HepG2 (cell line): Measurements from ENCODE around the gene CARMIL1. TPM values are rescaled to one million over a fixed set of nuclear protein-coding genes. Genes with fewer than 3 reads are reported as not detected.

ENCODE experiments used
- ATAC-seq: fragments of 200-7000 bp; cut with Tn5 transposase; 3 replicates; pipeline ENCODE4 v1.9.1; 2020; ENCODE audit warnings: mild to moderate bottlenecking, moderate library complexity
- BruUV-seq: library from RNA; stranded (reverse); fragments of 400-500 nt; replicated peaks from 2 replicates; lab custom pipeline; 2021; lab: Mats Ljungman, UMichigan
- CTCF ChIA-PET: fragments of 300-600 bp; formaldehyde crosslinking; extraction: SDS; loops from one replicate; lab custom pipeline; 2021; ENCODE audit warnings: low total read pairs, inconsistent platforms, low intra/inter-chr PET ratio; lab: Yijun Ruan, JAX
- POLR2A ChIA-PET: fragments of 350-600 bp; sonication (Branson Sonifier 250); formaldehyde crosslinking; loops from one replicate; lab custom pipeline; 2020; ENCODE audit warnings: antibody characterized with exemption, inconsistent platforms; lab: Yijun Ruan, JAX
- DNase-seq: peaks from one replicate; pipeline ENCODE4 v3.0.0-alpha.2; 2015; ENCODE audit warnings: low spot score
- FAIRE-seq: peaks from 3 replicates; lab custom pipeline; 2011; peaks lifted over from hg19 to GRCh38; lab: Jason Lieb, UNC
- H2AFZ ChIP-seq: one replicate; pipeline ENCODE4 v1.6.1; 2011; ENCODE audit warnings: low read length, inconsistent platforms
- H3K27ac ChIP-seq: fragments of 300-600 bp; 3 replicates; pipeline ENCODE4 v1.8.0; 2011; ENCODE audit warnings: mixed run types, mild to moderate bottlenecking, mixed read lengths, low read length, inconsistent platforms; ENCODE audit not compliant: insufficient read depth; ENCODE audit errors: extremely low read length
- H3K27me3 ChIP-seq, 2 experiments: fragments of 200-600 bp in 1 of 2; 2 replicates in 1 of 2; 3 replicates in 1 of 2; pipeline versions ENCODE4 v1.6.0 to v1.8.0; 2011; ENCODE audit warnings: low read length in 2 of 2, mild to moderate bottlenecking in 2 of 2, moderate library complexity in 2 of 2, inconsistent platforms in 1 of 2; ENCODE audit not compliant: insufficient read depth in 2 of 2, control insufficient read depth in 1 of 2
- H3K36me3 ChIP-seq, 2 experiments: fragments of 200-600 bp in 1 of 2; replicated peaks in 1 of 2; 2 replicates in 1 of 2; 3 replicates in 1 of 2; pipeline versions ENCODE4 v1.5.1 to v1.8.0; 2011; ENCODE audit warnings: low read length in 2 of 2, inconsistent platforms in 1 of 2; ENCODE audit not compliant: insufficient read depth in 2 of 2, control insufficient read depth in 1 of 2
- H3K4me1 ChIP-seq: 2 replicates; pipeline ENCODE4 v1.5.1; 2012; ENCODE audit warnings: low read length, inconsistent platforms; ENCODE audit not compliant: insufficient read depth
- H3K4me2 ChIP-seq: 2 replicates; pipeline ENCODE4 v1.6.0; 2011; ENCODE audit warnings: low read depth, low read length, inconsistent platforms
- H3K4me3 ChIP-seq, 3 experiments: fragments of 200-600 bp in 1 of 3; sonication (generic), shearing (Covaris generic) in 1 of 3; replicated peaks in 1 of 3; 2 replicates each; pipeline ENCODE4 v1.5.1; 2011 to 2016; ENCODE audit warnings: low read length in 3 of 3, inconsistent platforms in 2 of 3, low read depth in 2 of 3, mild to moderate bottlenecking in 2 of 3, control low read depth in 1 of 3, mixed read lengths in 1 of 3; ENCODE audit not compliant: insufficient read depth in 1 of 3
- H3K79me2 ChIP-seq: one replicate; pipeline ENCODE4 v1.6.1; 2011; ENCODE audit warnings: low read length, inconsistent platforms; ENCODE audit not compliant: insufficient read depth
- H3K9ac ChIP-seq: 2 replicates; pipeline ENCODE4 v1.6.0; 2011; ENCODE audit warnings: mild to moderate bottlenecking, low read depth, low read length, inconsistent platforms; ENCODE audit not compliant: insufficient read depth
- H3K9me3 ChIP-seq: 2 replicates; pipeline ENCODE4 v1.5.1; 2012; ENCODE audit warnings: mild to moderate bottlenecking, low read length
- H4K20me1 ChIP-seq: 2 replicates; pipeline ENCODE4 v1.6.0; 2011; ENCODE audit warnings: inconsistent platforms, mild to moderate bottlenecking, low read length, moderate library complexity; ENCODE audit not compliant: insufficient read depth
- GATAD1 ChIP-seq: IDR thresholded peaks from 2 replicates; pipeline ENCODE4 v1.6.1; 2016; ENCODE audit warnings: missing genetic modification reagents, missing compliant biosample characterization
- HNF4A ChIP-seq: sonication (generic); formaldehyde crosslinking; IDR thresholded peaks from 2 replicates; pipeline ENCODE4 v1.4.0; 2020; ENCODE audit warnings: missing genetic modification reagents
- LBX2 ChIP-seq: sonication (generic); formaldehyde crosslinking; IDR thresholded peaks from 2 replicates; pipeline ENCODE4 v1.5.0; 2020; ENCODE audit warnings: missing genetic modification reagents, mild to moderate bottlenecking, borderline replicate concordance
- RCOR2 ChIP-seq: IDR thresholded peaks from 2 replicates; pipeline ENCODE4 v1.6.1; 2016; ENCODE audit warnings: missing biosample characterization, missing genetic modification reagents
- RELA ChIP-seq: sonication (generic); formaldehyde crosslinking; IDR thresholded peaks from 2 replicates; pipeline ENCODE4 v1.4.0; 2020; ENCODE audit warnings: missing genetic modification reagents
- SAP130 ChIP-seq: IDR thresholded peaks from 2 replicates; pipeline ENCODE4 v1.6.1; 2016; ENCODE audit warnings: low read depth
- SNAPC2 ChIP-seq: sonication (generic); formaldehyde crosslinking; IDR thresholded peaks from 2 replicates; pipeline ENCODE4 v1.8.1; 2022; ENCODE audit warnings: mild to moderate bottlenecking, missing genetic modification reagents
- SRSF1 ChIP-seq: fragments of 200-400 bp; formaldehyde crosslinking; optimal IDR thresholded peaks from 2 replicates; pipeline ENCODE3; 2017; ENCODE audit warnings: mild to moderate bottlenecking, low read depth, low read length, moderate library complexity
- SSRP1 ChIP-seq: IDR thresholded peaks from 2 replicates; pipeline ENCODE4 v1.6.1; 2016; ENCODE audit warnings: control low read depth
- TMF1 ChIP-seq: sonication (generic); formaldehyde crosslinking; IDR thresholded peaks from 2 replicates; pipeline ENCODE4 v1.8.1; 2022; ENCODE audit warnings: low read depth, missing genetic modification reagents
- ZNF407 ChIP-seq: sonication (generic); formaldehyde crosslinking; IDR thresholded peaks from one replicate; pipeline ENCODE4 v1.5.1; 2020; ENCODE audit warnings: mild to moderate bottlenecking, missing genetic modification reagents; ENCODE audit errors: not compliant biosample characterization
- ZNF44 ChIP-seq: sonication (generic); formaldehyde crosslinking; IDR thresholded peaks from 2 replicates; pipeline ENCODE4 v1.5.1; 2020; ENCODE audit warnings: mild to moderate bottlenecking, missing genetic modification reagents
- ZNF792 ChIP-seq: IDR thresholded peaks from 2 replicates; pipeline ENCODE4 v1.6.1; 2016
- WGBS: methylation state at CpG from one replicate; pipeline ENCODE4 v1.1.6; 2017; ENCODE audit warnings: low lambda C conversion rate; 5-methylcytosine and 5-hydroxymethylcytosine counted together
- in situ Hi-C: cut with HindIII; loops from 2 replicates; pipeline ENCODE4 v1.10.0; 2017; ENCODE audit warnings: low pct_unique_long_range_greater_than_20kb; ENCODE audit not compliant: extremely low pct_ligation_motif_present
- intact Hi-C: fragments of 100-400 bp; cut with micrococcal nuclease; formaldehyde crosslinking; loops from one replicate; pipeline ENCODE4 v1.10.0; 2022; ENCODE audit not compliant: unreplicated experiment
- polyA plus RNA-seq, 8 experiments: library from polyadenylated mRNA; depleted of rRNA in 3 of 8; stranded (reverse) in 7 of 8; unstranded in 1 of 8; fragments of >200 nt; fragmentation: Illumina TruSeq in 4 of 8; extraction: Trizol in 4 of 8; gene quantifications; 2 replicates each; pipeline versions ENCODE4 v1.2.1 to v1.2.3, GENCODE V29; 2011 to 2016; ENCODE audit warnings: low read depth in 4 of 8, missing spikeins in 1 of 8, mixed read lengths in 1 of 8; ENCODE audit not compliant: insufficient read depth in 1 of 8
- total RNA-seq, 5 experiments: library from RNA; depleted of rRNA; stranded (reverse); fragments of >200 nt; fragmentation: Illumina TruSeq; extraction: Trizol; gene quantifications; 2 replicates each; pipeline ENCODE4 v1.2.3, GENCODE V29; 2016; ENCODE audit warnings: low read depth in 1 of 5
- TF ChIP-seq, protein P1 (sequence below): IDR thresholded peaks from 2 replicates; pipeline ENCODE4 v1.6.1; 2016; ENCODE audit warnings: control low read depth
- TF ChIP-seq, protein P2 (sequence below): sonication (generic); formaldehyde crosslinking; IDR thresholded peaks from 2 replicates; pipeline ENCODE4 v1.5.0; 2020; ENCODE audit warnings: mild to moderate bottlenecking, low read depth, missing genetic modification reagents, borderline replicate concordance

The CARMIL1 gene
- total and polyA plus RNA-seq, 2 of the 13 experiments (the other 11 are each of a cell fraction or from before 2014, with no cell fraction given) = 1.8 to 2.6 TPM

DNA sequence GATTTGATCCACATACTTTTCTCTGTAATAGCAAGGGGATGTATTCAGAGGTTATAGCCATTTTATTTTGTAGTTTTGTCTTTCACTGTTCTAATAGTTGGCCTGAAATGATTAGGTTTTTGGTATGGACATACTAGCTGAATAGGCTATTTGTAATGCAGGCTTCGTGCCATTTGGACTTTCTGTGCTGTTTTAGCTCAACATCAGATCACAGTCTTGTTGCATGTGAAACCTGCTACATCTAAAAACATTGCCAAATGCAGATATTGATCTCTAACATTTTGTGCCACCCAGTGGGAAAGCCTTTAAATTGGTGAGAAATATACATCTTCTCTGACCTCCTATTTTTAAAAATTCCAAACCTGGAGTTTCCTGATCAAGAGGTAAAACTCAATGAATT, 215.3 kb downstream of the CARMIL1 start (continued):
- TF ChIP-seq, protein P1, sequence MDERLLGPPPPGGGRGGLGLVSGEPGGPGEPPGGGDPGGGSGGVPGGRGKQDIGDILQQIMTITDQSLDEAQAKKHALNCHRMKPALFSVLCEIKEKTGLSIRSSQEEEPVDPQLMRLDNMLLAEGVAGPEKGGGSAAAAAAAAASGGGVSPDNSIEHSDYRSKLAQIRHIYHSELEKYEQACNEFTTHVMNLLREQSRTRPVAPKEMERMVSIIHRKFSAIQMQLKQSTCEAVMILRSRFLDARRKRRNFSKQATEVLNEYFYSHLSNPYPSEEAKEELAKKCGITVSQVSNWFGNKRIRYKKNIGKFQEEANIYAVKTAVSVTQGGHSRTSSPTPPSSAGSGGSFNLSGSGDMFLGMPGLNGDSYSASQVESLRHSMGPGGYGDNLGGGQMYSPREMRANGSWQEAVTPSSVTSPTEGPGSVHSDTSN (CRISPR knock-in tag) = no peak
- TF ChIP-seq SNAPC2 (CRISPR knock-in tag) (no peak), RCOR2 (no peak)

GRCh38 chr6:25497383-25498040, 218.3 kb downstream of the CARMIL1 start:
- no peak overlapping the region for H3K9ac ChIP-seq
- no peak overlapping the region for H2AFZ ChIP-seq
- no peaks in the 10 kb centered on the region for H3K9me3 ChIP-seq
- H3K27me3 ChIP-seq = no peaks in the 10 kb centered on the region
- no peaks in the 10 kb centered on the region for H3K79me2 ChIP-seq
- CTCF ChIA-PET = no interaction called here
- H3K4me1 ChIP-seq = no peaks in the 10 kb centered on the region
- POLR2A ChIA-PET = no interaction called here
- no peak overlapping the region for H3K4me2 ChIP-seq
- in situ Hi-C loops = no loop called here
- ATAC-seq (no peak), DNase-seq (no peak), FAIRE-seq (no peak)
- no peak overlapping the region for H3K4me3 ChIP-seq
- H3K36me3 ChIP-seq = no peaks in the 10 kb centered on the region
- WGBS = 77% methylated on average over 8 of the region's 8 CpGs
- intact Hi-C loops = no loop called here
- H3K27ac ChIP-seq = no peak overlapping the region
- BruUV-seq = no TSS peak
- H4K20me1 ChIP-seq = no peaks in the 10 kb centered on the region
- TF ChIP-seq GATAD1 (CRISPR knock-in tag) (no peak), ZNF792 (CRISPR knock-in tag) (no peak), HNF4A (CRISPR knock-in tag) (no peak), ZNF407 (CRISPR knock-in tag) (no peak), SRSF1 (no peak), LBX2 (CRISPR knock-in tag) (no peak), RELA (CRISPR knock-in tag) (no peak), TMF1 (no peak), SAP130 (no peak), ZNF44 (CRISPR knock-in tag) (no peak), SSRP1 (no peak)
- TF ChIP-seq, protein P2, sequence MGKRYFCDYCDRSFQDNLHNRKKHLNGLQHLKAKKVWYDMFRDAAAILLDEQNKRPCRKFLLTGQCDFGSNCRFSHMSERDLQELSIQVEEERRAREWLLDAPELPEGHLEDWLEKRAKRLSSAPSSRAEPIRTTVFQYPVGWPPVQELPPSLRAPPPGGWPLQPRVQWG (CRISPR knock-in tag) = no peak
